ENCODE measurements around the gene SURF4.
"Not testable (repeated sequence)": the region's sequence is repeated elsewhere in the genome, so short reads cannot be mapped to it uniquely, and the experiment has no call there.

SURF4 gene

DNA sequence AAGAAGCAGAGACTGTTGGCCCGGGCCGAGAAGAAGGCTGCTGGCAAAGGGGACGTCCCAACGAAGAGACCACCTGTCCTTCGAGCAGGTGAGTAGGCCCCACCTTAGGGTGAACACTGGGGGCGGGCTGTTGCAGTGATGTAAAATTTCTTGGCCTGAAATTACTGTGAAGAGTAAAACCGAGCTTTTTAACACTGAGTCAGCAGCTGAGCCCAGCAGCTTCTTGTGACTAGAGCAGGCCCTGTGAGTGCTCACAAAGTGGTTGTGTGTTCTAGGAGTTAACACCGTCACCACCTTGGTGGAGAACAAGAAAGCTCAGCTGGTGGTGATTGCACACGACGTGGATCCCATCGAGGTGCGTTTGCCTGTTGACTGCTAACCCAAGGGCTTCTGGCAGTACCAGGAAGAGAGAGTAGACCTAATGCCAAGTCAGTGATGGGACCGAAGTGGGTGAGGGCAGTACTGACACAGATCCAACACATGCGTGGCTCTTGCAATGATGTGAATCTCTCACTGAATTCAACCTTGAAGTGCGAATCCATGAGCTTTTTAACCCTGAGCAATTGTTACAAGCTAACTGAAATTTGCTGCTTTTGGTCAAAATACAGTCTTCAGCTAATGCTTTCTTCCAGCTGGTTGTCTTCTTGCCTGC is 25.8 kb downstream of the SURF4 start:
- no peak for DNase-seq

GRCh38 chr9:133348718-133349573 is 26.9 kb downstream of the SURF4 start:
- DNase-seq, result no peak

GRCh38 chr9:133347985-133348717 is 27.7 kb downstream of the SURF4 start, which contains the start of the genes MED22 and RPL7A:
Gene MED22 (minus strand): TSS chr9:133348131. CDS start chr9:133346662, 1,469 bp downstream.
Gene RPL7A (plus strand): TSS chr9:133348218. CDS start chr9:133348244, 26 bp downstream.
- peak; percentile 96 for DNase-seq

GRCh38 chr9:133347515-133347984 is 28.3 kb downstream of the SURF4 start:
- peak; percentile 62 for DNase-seq

DNA sequence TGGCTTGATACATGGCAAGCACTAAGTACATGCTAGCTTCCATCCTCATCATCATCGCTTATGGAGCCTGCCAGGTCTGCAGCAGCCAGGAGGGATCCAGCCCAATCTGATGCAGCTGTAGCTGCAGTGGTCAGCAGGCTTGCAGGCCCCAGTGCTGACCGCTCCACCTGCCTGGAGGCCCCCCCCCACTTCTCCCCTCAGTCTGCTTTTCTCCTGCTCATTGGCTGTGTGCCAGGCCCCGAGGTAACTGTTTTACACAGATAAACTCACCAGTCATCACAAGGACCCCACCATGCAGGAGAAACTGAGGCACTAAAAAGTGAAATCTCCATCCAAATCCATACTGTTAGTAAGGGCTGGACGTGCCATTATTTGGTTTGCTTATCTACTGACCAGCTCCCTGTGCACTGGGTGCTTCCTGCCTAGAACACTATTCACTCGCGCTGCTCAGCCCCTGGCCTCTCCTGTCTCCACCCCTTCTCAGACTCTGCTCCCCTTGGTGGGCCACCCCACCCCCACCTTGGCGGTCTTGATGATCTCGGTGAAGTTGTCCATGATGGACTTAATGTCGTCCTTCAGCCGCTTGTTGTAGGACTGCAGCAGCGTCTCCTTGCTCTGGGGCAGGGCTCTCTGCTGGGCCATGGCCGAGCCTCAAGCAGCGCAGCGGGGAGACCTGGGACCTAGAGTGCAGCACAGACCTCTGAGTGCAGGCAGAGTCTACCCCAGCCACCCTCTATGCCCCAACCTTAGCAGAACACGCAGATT is 29.7 kb downstream of the SURF4 start:
- DNase-seq, result no peak

GRCh38 chr9:133345596-133345995 is 30.3 kb downstream of the SURF4 start:
- no peak for DNase-seq

DNA sequence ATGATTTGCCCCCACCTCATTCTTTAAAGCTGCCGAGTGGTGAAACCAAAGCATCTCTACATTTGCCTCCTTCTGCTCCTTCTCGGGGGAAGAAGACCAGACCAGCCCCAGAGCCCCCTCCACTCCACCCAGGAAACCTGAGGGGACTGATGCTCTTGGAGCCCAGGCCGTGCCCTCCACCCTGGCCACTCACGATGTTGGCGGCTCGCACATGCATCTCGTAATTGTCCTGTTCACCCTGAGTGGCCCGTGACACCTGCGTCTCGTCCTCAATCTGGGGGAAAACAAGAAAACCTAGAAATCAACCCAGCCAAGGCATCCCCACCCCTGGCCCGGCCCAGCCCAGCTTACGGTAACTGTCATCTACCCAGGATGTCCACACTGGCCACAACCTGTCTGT is 30.9 kb downstream of the SURF4 start:
- no peak for DNase-seq

DNA sequence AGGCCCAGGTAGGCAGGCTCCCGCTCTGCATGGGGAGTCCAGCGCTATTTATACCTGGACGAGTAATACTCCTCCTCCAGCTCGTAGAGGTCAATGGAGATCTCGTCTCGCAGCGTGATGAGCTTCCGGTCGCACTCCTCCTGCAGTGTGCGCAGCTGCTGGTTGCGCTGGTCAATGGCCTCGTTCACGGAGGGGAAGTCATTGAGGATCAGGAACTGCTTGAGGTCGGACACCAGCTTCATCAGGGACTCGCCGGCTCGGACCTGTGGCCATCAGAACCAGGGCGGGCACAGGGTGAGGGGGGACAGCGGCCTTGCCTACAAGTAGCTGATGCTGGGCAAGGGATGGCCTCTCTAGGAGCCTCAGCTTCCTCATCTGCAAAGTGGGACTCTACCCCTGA is 31.8 kb downstream of the SURF4 start:
- DNase-seq, result no peak

GRCh38 chr9:133342570-133342969 is 33.3 kb downstream of the SURF4 start:
- DNase-seq, result no peak

DNA sequence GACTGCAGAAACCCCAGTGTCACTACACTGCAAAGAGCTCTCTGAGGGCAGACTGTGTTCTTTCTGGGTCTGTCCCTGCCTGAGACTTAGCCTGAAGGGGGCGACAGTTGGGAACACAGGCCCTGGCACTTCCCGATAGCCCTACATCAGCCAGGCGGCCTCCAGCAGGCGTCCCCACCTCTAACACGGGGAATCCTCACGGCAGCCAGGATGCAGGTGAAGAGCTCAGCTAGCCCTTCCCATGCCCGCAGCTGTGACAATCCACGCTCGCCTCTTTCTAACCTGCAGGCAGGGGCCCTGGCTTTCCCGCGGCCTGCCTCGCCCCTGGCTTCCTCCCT is 33.8 kb downstream of the SURF4 start:
- no peak for DNase-seq

GRCh38 chr9:133341369-133342068 is 34.3 kb downstream of the SURF4 start:
- no peak for DNase-seq

DNA sequence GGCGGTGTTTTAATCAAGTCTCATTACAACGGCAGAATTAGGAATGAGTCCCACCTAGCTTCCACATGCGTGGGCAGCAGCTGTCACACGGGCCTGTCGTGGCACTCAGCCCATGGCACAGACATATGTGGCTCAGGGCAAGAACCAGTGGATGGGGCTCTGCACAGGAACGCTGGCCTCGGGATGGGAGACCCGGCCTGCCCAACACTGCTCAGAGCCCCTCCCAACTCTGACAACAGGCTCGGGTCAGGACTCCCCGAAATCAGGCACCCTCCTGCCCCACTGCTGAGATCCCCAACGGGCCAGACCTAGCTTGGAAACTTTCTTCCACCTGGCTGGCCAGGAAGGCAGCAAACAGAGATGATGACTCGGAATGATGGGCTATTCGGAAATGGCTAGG is 34.9 kb downstream of the SURF4 start:
- no peak for DNase-seq

- no peak for DNase-seq
Measured at GRCh38 chr9:133340256-133340655, 35.6 kb downstream of the SURF4 start.

GRCh38 chr9:133339641-133340040 is 36.2 kb downstream of the SURF4 start:
- no peak for DNase-seq

DNA sequence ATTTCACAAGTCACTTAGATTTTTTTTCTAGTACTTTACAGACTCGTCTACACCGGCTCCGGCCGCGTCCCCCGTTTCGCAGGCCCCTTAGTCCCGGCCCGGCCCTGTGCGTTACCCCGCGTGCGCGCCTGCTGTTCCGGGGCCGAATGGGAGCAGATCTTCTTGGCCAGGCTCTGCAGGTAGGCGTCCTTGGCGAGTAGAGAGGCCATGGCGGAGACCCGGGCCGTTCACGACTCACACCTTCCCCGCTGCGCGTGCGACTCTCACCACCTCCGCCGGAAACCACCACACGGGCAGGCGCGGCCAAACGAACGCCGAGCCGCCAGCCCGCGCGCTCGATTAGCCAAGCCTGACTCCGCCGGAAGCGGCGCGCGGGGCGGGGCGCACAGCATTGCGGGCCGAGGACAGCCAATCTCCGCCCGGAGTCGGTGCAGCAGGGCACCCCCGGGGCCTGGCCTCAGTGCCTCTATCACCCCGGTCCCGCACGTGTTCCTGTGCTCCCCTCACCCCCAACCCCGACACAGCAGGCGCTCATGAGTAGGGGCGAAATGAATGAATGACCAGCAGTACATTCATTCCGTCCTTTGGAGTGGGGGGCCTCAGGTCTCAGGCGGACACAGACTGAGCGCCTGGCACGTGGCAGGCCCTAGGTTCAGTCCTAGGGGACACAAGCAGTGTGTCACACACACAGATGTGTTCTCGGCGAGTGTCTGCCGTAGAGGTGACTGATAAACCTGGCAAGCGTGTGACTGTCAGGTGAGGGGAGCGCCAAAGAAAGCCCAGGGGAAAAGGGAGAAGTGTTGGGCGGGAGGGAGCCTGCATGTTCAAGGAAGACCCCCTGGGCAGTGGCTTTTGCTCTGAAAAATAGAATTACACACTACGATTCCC is 39.7 kb downstream of the SURF4 start, which contains the start of gene SURF6:
Gene SURF6, minus strand, starts transcription at position 265 of the 888 bp plus-strand sequence. Its CDS starts 56 bp downstream, at position 209.
- DNase-seq, result peak; percentile 91

GRCh38 chr9:133334888-133335287 is 41.0 kb downstream of the SURF4 start:
- DNase-seq, result not testable (repeated sequence)

DNA sequence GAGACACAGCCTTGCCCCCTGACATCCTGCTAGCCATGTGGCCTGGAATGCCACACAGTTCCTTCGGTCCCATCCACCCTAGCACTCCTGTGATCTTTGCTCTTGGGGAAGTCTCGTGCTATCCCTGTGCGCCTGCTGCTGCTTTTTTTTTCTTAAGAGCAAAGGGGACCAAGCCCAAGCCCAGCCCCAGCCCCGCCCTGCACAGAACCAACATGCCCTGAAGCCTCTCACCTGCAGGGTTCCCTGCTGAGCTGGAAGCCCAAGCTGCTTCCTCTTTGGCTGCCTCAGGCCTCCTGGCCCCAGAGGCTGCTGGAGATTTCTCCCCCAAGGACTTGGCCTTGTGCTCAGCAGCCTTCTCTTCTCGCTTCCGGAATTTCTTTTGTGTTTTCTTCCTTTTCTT is 41.7 kb downstream of the SURF4 start:
- no peak for DNase-seq

DNA sequence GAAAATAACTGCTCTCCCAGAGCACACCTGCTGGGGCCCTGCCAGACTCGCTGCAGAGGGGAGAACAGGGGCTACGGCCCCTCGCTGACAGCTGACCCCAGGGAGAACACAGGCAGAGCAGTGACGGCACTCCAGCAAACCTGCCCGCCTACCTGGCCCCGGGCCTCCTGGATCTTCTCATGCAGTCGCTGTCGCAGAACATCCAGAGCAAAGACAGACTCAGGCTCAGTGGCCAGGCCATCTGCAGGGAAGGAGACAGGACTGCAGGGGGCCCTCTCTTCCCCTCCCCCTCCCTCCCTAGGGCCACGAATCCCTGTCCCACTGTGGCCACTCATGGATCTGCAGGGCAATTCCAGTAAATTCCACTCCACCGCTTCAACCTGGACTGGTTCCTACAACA is 42.3 kb downstream of the SURF4 start:
- DNase-seq, result no peak

- no peak for DNase-seq
Measured at GRCh38 chr9:133333011-133333410, 42.8 kb downstream of the SURF4 start.

DNA sequence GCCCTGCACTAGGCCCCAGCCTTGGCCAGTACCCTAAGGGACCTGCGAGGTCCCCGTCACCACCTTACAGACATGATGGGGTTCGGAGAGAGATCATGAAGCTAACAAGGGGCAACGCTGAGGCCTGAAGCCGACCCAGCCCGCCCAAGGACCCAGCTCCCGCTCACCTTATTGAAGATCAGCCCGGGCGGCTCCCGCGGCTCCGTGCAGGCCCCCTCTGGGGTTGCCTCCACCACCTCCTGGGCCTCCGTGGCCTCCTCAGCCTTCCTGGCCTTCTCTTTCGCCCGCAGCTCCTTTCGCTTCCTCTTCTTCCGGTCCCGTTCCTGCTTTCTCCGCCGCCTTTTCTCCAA is 43.5 kb downstream of the SURF4 start:
- DNase-seq, result no peak
